H1 (cell line): ENCODE results near the gene DZIP1L. TPM values are rescaled to one million over a fixed set of nuclear protein-coding genes. Genes with fewer than 3 reads are reported as not detected.

ENCODE experiments used
- CTCF ChIA-PET: fragments of 300-600 bp; sonication (Branson Sonifier 250); formaldehyde crosslinking; loops from one replicate; lab custom pipeline; 2021; ENCODE audit not compliant: partially characterized antibody; lab: Charles Lee
- POLR2A ChIA-PET: fragments of 300-600 bp; sonication (Branson Sonifier 250); formaldehyde crosslinking; loops from one replicate; lab custom pipeline; 2021; ENCODE audit warnings: inconsistent platforms; ENCODE audit not compliant: partially characterized antibody; lab: Charles Lee
- DNase-seq, 2 experiments: peaks; one replicate each; pipeline versions ENCODE4 v3.0.0 to v3.0.0-alpha.2; 2010 to 2022; ENCODE audit warnings: low spot score in 2 of 2, low read depth in 1 of 2, mixed read lengths in 1 of 2
- FAIRE-seq: peaks from 2 replicates; lab custom pipeline; 2011; peaks lifted over from hg19 to GRCh38; lab: Jason Lieb, UNC
- H2AFZ ChIP-seq: 2 replicates; pipeline ENCODE4 v1.8.1; 2012; ENCODE audit warnings: low read length, inconsistent platforms
- H2AK5ac ChIP-seq: 2 replicates; pipeline ENCODE4 v1.6.1; 2013; ENCODE audit warnings: low read depth, low read length
- H2BK120ac ChIP-seq: replicated peaks from 2 replicates; pipeline ENCODE3; 2013; ENCODE audit warnings: low read depth, low read length, inconsistent platforms
- H2BK12ac ChIP-seq: 2 replicates; pipeline ENCODE4 v1.6.1; 2013; ENCODE audit warnings: low read depth, low read length
- H2BK15ac ChIP-seq: 2 replicates; pipeline ENCODE4 v1.6.1; 2013; ENCODE audit warnings: low read length
- H2BK20ac ChIP-seq: 2 replicates; pipeline ENCODE4 v1.6.1; 2013; ENCODE audit warnings: low read length
- H2BK5ac ChIP-seq: 2 replicates; pipeline ENCODE4 v1.6.1; 2013; ENCODE audit warnings: low read depth, low read length
- H3K14ac ChIP-seq: 2 replicates; pipeline ENCODE4 v1.6.1; 2013; ENCODE audit warnings: inconsistent platforms; ENCODE audit not compliant: insufficient read length
- H3K18ac ChIP-seq: 2 replicates; pipeline ENCODE4 v1.6.1; 2013; ENCODE audit warnings: low read length; ENCODE audit errors: extremely low read depth
- H3K23ac ChIP-seq: 2 replicates; pipeline ENCODE4 v1.6.1; 2013; ENCODE audit warnings: inconsistent platforms; ENCODE audit not compliant: insufficient read length
- H3K23me2 ChIP-seq: 2 replicates; pipeline ENCODE4 v1.6.1; 2013; ENCODE audit warnings: low read depth, low read length
- H3K27ac ChIP-seq: 2 replicates; pipeline ENCODE4 v1.6.1; 2011; ENCODE audit warnings: low read depth, low read length, inconsistent platforms
- H3K27me3 ChIP-seq, 4 experiments: replicated peaks in 1 of 4; 1 replicate in 1 of 4; 2 replicates in 3 of 4; pipeline versions ENCODE4 v1.6.1 to v1.8.1; 2011 to 2013; ENCODE audit warnings: low read length in 3 of 4, mild to moderate bottlenecking in 3 of 4, inconsistent platforms in 2 of 4, mixed read lengths in 2 of 4, moderate library complexity in 1 of 4; ENCODE audit not compliant: control insufficient read depth in 3 of 4, insufficient read depth in 3 of 4; ENCODE audit errors: extremely low read depth in 1 of 4
- H3K36me3 ChIP-seq, 4 experiments: 2 replicates each; pipeline versions ENCODE4 v1.6.1 to v1.8.1; 2011 to 2013; ENCODE audit warnings: mild to moderate bottlenecking in 4 of 4, low read length in 3 of 4, moderate library complexity in 2 of 4, control low read depth in 1 of 4, inconsistent platforms in 1 of 4; ENCODE audit not compliant: insufficient read depth in 4 of 4, control insufficient read depth in 2 of 4
- H3K4ac ChIP-seq: replicated peaks from 2 replicates; pipeline ENCODE3; 2013; ENCODE audit warnings: low read length, low read depth, mixed read lengths, inconsistent platforms; ENCODE audit not compliant: insufficient read length
- H3K4me1 ChIP-seq, 4 experiments: replicated peaks in 1 of 4; 1 replicate in 1 of 4; 2 replicates in 3 of 4; pipeline versions ENCODE4 v1.6.1 to v1.8.1; 2011 to 2013; ENCODE audit warnings: low read length in 3 of 4, inconsistent platforms in 2 of 4, mixed read lengths in 1 of 4; ENCODE audit not compliant: insufficient read depth in 4 of 4, control insufficient read depth in 3 of 4
- H3K4me2 ChIP-seq, 2 experiments: 2 replicates each; pipeline versions ENCODE4 v1.6.1 to v1.8.1; 2011 to 2013; ENCODE audit warnings: low read depth in 2 of 2, low read length in 2 of 2, control low read depth in 1 of 2, inconsistent platforms in 1 of 2, mild to moderate bottlenecking in 1 of 2; ENCODE audit not compliant: insufficient read depth in 1 of 2
- H3K4me3 ChIP-seq, 4 experiments: fragments of 200-600, 300-600 bp in 1 of 4; sonication (generic), shearing (Covaris generic), sonication (Bioruptor Twin) in 1 of 4; 2 replicates each; pipeline versions ENCODE4 v1.5.1 to v1.8.1; 2011 to 2016; ENCODE audit warnings: low read length in 4 of 4, low read depth in 3 of 4, control low read depth in 2 of 4, inconsistent platforms in 2 of 4, mild to moderate bottlenecking in 2 of 4, mixed read lengths in 1 of 4, moderate library complexity in 1 of 4; ENCODE audit not compliant: insufficient read depth in 2 of 4; ENCODE audit errors: extremely low read depth in 1 of 4
- H3K56ac ChIP-seq: replicated peaks from 2 replicates; pipeline ENCODE3; 2013; ENCODE audit warnings: low read depth, mild to moderate bottlenecking, mixed read lengths, low read length, inconsistent platforms; ENCODE audit not compliant: insufficient read length
- H3K79me1 ChIP-seq: 2 replicates; pipeline ENCODE4 v1.6.1; 2013; ENCODE audit warnings: low read depth, low read length, control low read depth
- H3K79me2 ChIP-seq, 2 experiments: 2 replicates each; pipeline versions ENCODE4 v1.6.1 to v1.8.1; 2012 to 2013; ENCODE audit warnings: low read length in 2 of 2, mild to moderate bottlenecking in 2 of 2, inconsistent platforms in 1 of 2; ENCODE audit not compliant: insufficient read depth in 2 of 2, control insufficient read depth in 1 of 2
- H3K9ac ChIP-seq, 4 experiments: replicated peaks in 1 of 4; 1 replicate in 1 of 4; 2 replicates in 3 of 4; pipeline versions ENCODE4 v1.6.1 to v1.8.1; 2011 to 2013; ENCODE audit warnings: low read depth in 3 of 4, low read length in 3 of 4, control low read depth in 2 of 4, mild to moderate bottlenecking in 2 of 4, moderate library complexity in 2 of 4, inconsistent platforms in 1 of 4; ENCODE audit errors: extremely low read depth in 1 of 4
- H3K9me3 ChIP-seq, 2 experiments: 2 replicates each; pipeline versions ENCODE4 v1.6.1 to v1.8.1; 2012 to 2013; ENCODE audit warnings: mild to moderate bottlenecking in 2 of 2, moderate library complexity in 2 of 2, control low read depth in 1 of 2, inconsistent platforms in 1 of 2, low read depth in 1 of 2, low read length in 1 of 2, mixed read lengths in 1 of 2; ENCODE audit not compliant: insufficient read depth in 2 of 2
- H4K20me1 ChIP-seq, 2 experiments: replicated peaks in 1 of 2; 2 replicates each; pipeline versions ENCODE3 to v1.8.1; 2011 to 2013; ENCODE audit warnings: inconsistent platforms in 2 of 2, low read length in 2 of 2, mild to moderate bottlenecking in 1 of 2; ENCODE audit not compliant: insufficient read depth in 2 of 2, control insufficient read depth in 1 of 2
- H4K5ac ChIP-seq: 2 replicates; pipeline ENCODE4 v1.6.1; 2013; ENCODE audit warnings: low read length, low read depth, mixed read lengths, inconsistent platforms; ENCODE audit not compliant: insufficient read length
- H4K8ac ChIP-seq: 2 replicates; pipeline ENCODE4 v1.8.0; 2013; ENCODE audit warnings: mild to moderate bottlenecking, moderate library complexity, low read length, inconsistent platforms; ENCODE audit not compliant: insufficient read depth; ENCODE audit errors: extremely low read depth
- H4K91ac ChIP-seq: replicated peaks from 2 replicates; pipeline ENCODE3; 2013; ENCODE audit warnings: low read length, mixed read lengths, inconsistent platforms; ENCODE audit not compliant: insufficient read length
- TAF7 ChIP-seq: optimal IDR thresholded peaks from 2 replicates; pipeline ENCODE3; 2011; ENCODE audit warnings: low read depth, mild to moderate bottlenecking, inconsistent platforms, low read length, moderate library complexity, borderline replicate concordance
- WGBS, 2 experiments: shearing (Covaris generic) in 1 of 2; methylation state at CpG; one replicate each; pipeline versions ENCODE4 v1.1.6 to v1.1.7; 2013 to 2015; ENCODE audit warnings: low lambda C conversion rate in 2 of 2, mixed read lengths in 2 of 2, inconsistent platforms in 1 of 2, low coverage in 1 of 2, missing lambda C conversion rate in 1 of 2; ENCODE audit not compliant: insufficient replicate concordance in 2 of 2, insufficient coverage in 1 of 2, insufficient read length in 1 of 2; ENCODE audit errors: extremely low coverage in 1 of 2, missing lambda C conversion rate in 1 of 2; 5-methylcytosine and 5-hydroxymethylcytosine counted together
- polyA plus RNA-seq, 7 experiments: library from polyadenylated mRNA; depleted of rRNA in 3 of 7; stranded (reverse) in 5 of 7; unstranded in 2 of 7; fragments of >200 nt in 5 of 7; fragments of 200-250 nt in 2 of 7; gene quantifications; 1 replicate in 5 of 7; 2 replicates in 1 of 7; 4 replicates in 1 of 7; pipeline versions ENCODE4 v1.2.1 to v1.2.3, GENCODE V29; 2011 to 2013; ENCODE audit warnings: missing spikeins in 2 of 7, mixed read lengths in 2 of 7
- total RNA-seq: library from RNA; stranded (reverse); fragmentation: NEBNext Ultra II Directional; extraction: Animal tissue kit (Norgen Biotek cat#: 25700); gene quantifications from 2 replicates; pipeline ENCODE4 v1.2.1, GENCODE V29; 2021

The DZIP1L gene
- total and polyA plus RNA-seq, 2 of the 8 experiments (the other 6 are each of a cell fraction or from before 2014, with no cell fraction given): 6.5 to 8.3 TPM

- Histone ChIP-seq H2BK20ac (no peak overlapping the region), H3K4me1 (peaks cover 2 to 9% (median 4%) of the 10 kb centered on the region in 4 experiments; a peak in 5 of 7 replicates), H3K27me3 (no peaks in the 10 kb centered on the region), H2BK15ac (no peak overlapping the region), H3K4ac (no peak overlapping the region), H4K20me1 (peaks cover 0 to 2% of the 10 kb centered on the region in 2 experiments), H3K9me3 (no peaks in the 10 kb centered on the region), H3K56ac (no peak overlapping the region), H2AFZ (no peak overlapping the region), H3K4me2 (no peak overlapping the region), H3K79me1 (no peaks in the 10 kb centered on the region), H3K36me3 (no peaks in the 10 kb centered on the region), H4K91ac (no peak overlapping the region), H3K9ac (no peak overlapping the region), H3K27ac (no peak overlapping the region), H3K14ac (no peak overlapping the region), H2BK5ac (no peak overlapping the region), H4K5ac (no peak overlapping the region), H2AK5ac (no peak overlapping the region), H2BK12ac (no peak overlapping the region), H3K23ac (no peak overlapping the region), H4K8ac (no peak overlapping the region), H3K79me2 (no peaks in the 10 kb centered on the region), H3K4me3 (no peak overlapping the region), H3K23me2 (peaks cover 3% of the 10 kb centered on the region; the same call in 1 of the 2 replicates), H2BK120ac (no peak overlapping the region), H3K18ac (no peak overlapping the region)
- DNase-seq: no peak
- no peak for FAIRE-seq
- TF ChIP-seq TAF7: no peak
- ChIA-PET POLR2A (no interaction called here), CTCF (interaction anchor here (1.0 kb wide), 1 partner anchor 14 kb away, joined by 3 read pairs; no protein-coding TSS in a partner anchor)
- 88% methylated on average over 3 of the region's 3 CpGs; no CpG with 5 or more reads in 1 of the 2 experiments for WGBS, 2 experiments
These were observed 69.3 kb downstream of the DZIP1L start for GRCh38 chr3:138046085-138046484.
